GM12878 (cell line): Measurements from ENCODE around the gene ANKRD44. TPM values are rescaled to one million over a fixed set of nuclear protein-coding genes. Genes with fewer than 3 reads are reported as not detected.

Experiments used
- ATAC-seq: fragments of 200-7000 bp; cut with Tn5 transposase; 3 replicates; pipeline ENCODE4 v1.9.1; 2020; ENCODE audit warnings: mild to moderate bottlenecking, moderate library complexity
- BruUV-seq: library from RNA; stranded (reverse); fragments of 400-500 nt; replicated peaks from 2 replicates; lab custom pipeline; 2021; lab: Mats Ljungman, UMichigan
- CTCF ChIA-PET: fragments of 300-600 bp; sonication (Branson Sonifier 250); formaldehyde crosslinking; extraction: SDS; loops from one replicate; lab custom pipeline; 2021; ENCODE audit warnings: inconsistent platforms; lab: Yijun Ruan, JAX
- POLR2A ChIA-PET: fragments of 350-600 bp; formaldehyde crosslinking; extraction: SDS; loops from one replicate; lab custom pipeline; 2021; ENCODE audit warnings: inconsistent platforms; lab: Charles Lee
- RAD21 ChIA-PET: fragments of 300-600 bp; sonication (Branson Sonifier 250); formaldehyde crosslinking; loops from one replicate; lab custom pipeline; 2023; ENCODE audit warnings: antibody characterized with exemption; ENCODE audit not compliant: unreplicated experiment; lab: Charles Lee
- SMC1A ChIA-PET: fragments of 300-600 bp; sonication (Branson Sonifier 250); formaldehyde crosslinking; loops from one replicate; lab custom pipeline; 2023; ENCODE audit not compliant: unreplicated experiment, uncharacterized antibody; lab: Charles Lee
- DNase-seq: peaks from one replicate; pipeline ENCODE4 v3.0.0-alpha.2; 2011; ENCODE audit warnings: low read depth, low spot score
- FAIRE-seq: peaks from 3 replicates; lab custom pipeline; 2011; peaks lifted over from hg19 to GRCh38; lab: Jason Lieb, UNC
- H2AFZ ChIP-seq: 2 replicates; pipeline ENCODE4 v1.6.0; 2011; ENCODE audit warnings: low read depth, low read length, control low read depth; ENCODE audit not compliant: control insufficient read depth
- H3K27ac ChIP-seq: 2 replicates; pipeline ENCODE4 v1.5.1; 2011; ENCODE audit warnings: control low read depth; ENCODE audit not compliant: control insufficient read depth, insufficient read depth
- H3K27me3 ChIP-seq, 2 experiments: replicated peaks in 1 of 2; 2 replicates each; pipeline versions ENCODE4 v1.6.0 to v1.6.1; 2011; ENCODE audit warnings: low read length in 1 of 2; ENCODE audit not compliant: control insufficient read depth in 2 of 2, insufficient read depth in 2 of 2
- H3K36me3 ChIP-seq, 2 experiments: 2 replicates each; pipeline ENCODE4 v1.5.1; 2011; ENCODE audit warnings: low read length in 1 of 2; ENCODE audit not compliant: control insufficient read depth in 2 of 2, insufficient read depth in 2 of 2
- H3K4me1 ChIP-seq: 2 replicates; pipeline ENCODE4 v1.6.1; 2011; ENCODE audit warnings: mild to moderate bottlenecking, low read length, moderate library complexity, mixed read lengths; ENCODE audit not compliant: control insufficient read depth, insufficient read depth
- H3K4me2 ChIP-seq: 2 replicates; pipeline ENCODE4 v1.6.0; 2011; ENCODE audit warnings: control low read depth; ENCODE audit not compliant: control insufficient read depth, insufficient read depth
- H3K4me3 ChIP-seq: fragments of 200-600 bp; sonication (generic); 2 replicates; pipeline ENCODE4 v1.5.1; 2016
- H3K79me2 ChIP-seq: 2 replicates; pipeline ENCODE4 v1.6.0; 2011; ENCODE audit warnings: low read length; ENCODE audit not compliant: control insufficient read depth, insufficient read depth
- H3K9ac ChIP-seq: 2 replicates; pipeline ENCODE4 v1.8.0; 2011; ENCODE audit warnings: low read length, control low read depth, mixed read lengths; ENCODE audit not compliant: control insufficient read depth, insufficient read depth
- H3K9me3 ChIP-seq: replicated peaks from 3 replicates; pipeline ENCODE4 v1.5.1; 2011; ENCODE audit warnings: mild to moderate bottlenecking, low read length; ENCODE audit not compliant: control insufficient read depth, insufficient read depth
- H4K20me1 ChIP-seq: 2 replicates; pipeline ENCODE4 v1.6.0; 2011; ENCODE audit not compliant: control insufficient read depth, insufficient read depth
- CBX5 ChIP-seq: sonication (generic); IDR thresholded peaks from 2 replicates; pipeline ENCODE4 v1.6.1; 2016; ENCODE audit warnings: low read depth, moderate library complexity, mild to moderate bottlenecking, inconsistent platforms
- DPF2 ChIP-seq: fragments of 450-650 bp; IDR thresholded peaks from 2 replicates; pipeline ENCODE4 v1.6.1; 2017; ENCODE audit warnings: mild to moderate bottlenecking
- HDAC6 ChIP-seq: fragments of 200-600 bp; sonication (generic); IDR thresholded peaks from one replicate; pipeline ENCODE4 v1.8.0; 2017; ENCODE audit warnings: antibody characterized with exemption; ENCODE audit not compliant: unreplicated experiment
- WGBS: methylation state at CpG from one replicate; pipeline ENCODE4 v1.1.6; 2016; ENCODE audit warnings: low lambda C conversion rate; ENCODE audit not compliant: insufficient replicate concordance, insufficient coverage; ENCODE audit errors: missing lambda C conversion rate; 5-methylcytosine and 5-hydroxymethylcytosine counted together
- in situ Hi-C: fragments of 300-500 bp; cut with MboI; formaldehyde crosslinking; loops from 9 replicates; pipeline ENCODE4 v1.14.3; 2018; ENCODE audit warnings: mixed read lengths
- intact Hi-C: fragments of 100-400 bp; cut with micrococcal nuclease; formaldehyde crosslinking; loops from one replicate; pipeline ENCODE4 v1.14.2; 2022; ENCODE audit not compliant: unreplicated experiment
- polyA plus RNA-seq, 11 experiments: library from polyadenylated mRNA; depleted of rRNA in 4 of 11; unstranded in 6 of 11; stranded (reverse) in 5 of 11; fragments of >200 nt; fragmentation: Nextera tagmentation in 4 of 11; fragmentation: Illumina TruSeq in 1 of 11; extraction: Ambion mirVana in 4 of 11; extraction: Trizol in 1 of 11; gene quantifications; 1 replicate in 1 of 11; 2 replicates in 10 of 11; pipeline versions ENCODE4 v1.2.1 to v1.2.3, GENCODE V29; 2011 to 2016; ENCODE audit warnings: inconsistent platforms in 2 of 11, missing spikeins in 2 of 11, low read depth in 1 of 11
- total RNA-seq, 4 experiments: library from RNA; depleted of rRNA in 3 of 4; stranded (reverse); fragments of >200 nt in 3 of 4; fragmentation: Illumina TruSeq in 1 of 4; extraction: Trizol in 1 of 4; gene quantifications; 2 replicates each; pipeline versions ENCODE4 v1.2.1 to v1.2.3, GENCODE V29; 2013 to 2021
- TF ChIP-seq, protein P1 (sequence below): IDR thresholded peaks from 2 replicates; pipeline ENCODE4 v1.6.1; 2012; ENCODE audit warnings: low read depth, low read length, improper control_type of control experiment

ANKRD44 gene
- total and polyA plus RNA-seq, 10 of the 15 experiments (the other 5 are each of a cell fraction or from before 2014, with no cell fraction given), result 19.1 to 99.1 (median 59.6) TPM

GRCh38 chr2:196971574-196972279, 338.9 kb downstream of the ANKRD44 start:
- DNase-seq (no peak), ATAC-seq (no peak; the same call in 2 of the 3 replicates), FAIRE-seq (no peak)
- Histone ChIP-seq H3K4me1 (no peaks in the 10 kb centered on the region), H3K27ac (no peak overlapping the region), H3K36me3 (no peaks in the 10 kb centered on the region), H3K9ac (no peak overlapping the region), H4K20me1 (no peaks in the 10 kb centered on the region), H3K79me2 (no peaks in the 10 kb centered on the region), H3K4me3 (no peak overlapping the region), H3K9me3 (no peaks in the 10 kb centered on the region; the same call in 2 of the 3 replicates), H2AFZ (no peak overlapping the region), H3K4me2 (no peak overlapping the region), H3K27me3 (no peaks in the 10 kb centered on the region)
- CTCF ChIA-PET, result no interaction called here
- TF ChIP-seq, protein P1, sequence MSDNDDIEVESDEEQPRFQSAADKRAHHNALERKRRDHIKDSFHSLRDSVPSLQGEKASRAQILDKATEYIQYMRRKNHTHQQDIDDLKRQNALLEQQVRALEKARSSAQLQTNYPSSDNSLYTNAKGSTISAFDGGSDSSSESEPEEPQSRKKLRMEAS, result no peak
- TF ChIP-seq HDAC6, result no peak
- RAD21 ChIA-PET, result no interaction called here
- no TSS peak for BruUV-seq
- in situ Hi-C loops (no loop called here), intact Hi-C loops (no loop called here)
- SMC1A ChIA-PET, result no interaction called here
- POLR2A ChIA-PET, result no interaction called here
- WGBS, result 32% methylated on average over 3 of the region's 3 CpGs

DNA sequence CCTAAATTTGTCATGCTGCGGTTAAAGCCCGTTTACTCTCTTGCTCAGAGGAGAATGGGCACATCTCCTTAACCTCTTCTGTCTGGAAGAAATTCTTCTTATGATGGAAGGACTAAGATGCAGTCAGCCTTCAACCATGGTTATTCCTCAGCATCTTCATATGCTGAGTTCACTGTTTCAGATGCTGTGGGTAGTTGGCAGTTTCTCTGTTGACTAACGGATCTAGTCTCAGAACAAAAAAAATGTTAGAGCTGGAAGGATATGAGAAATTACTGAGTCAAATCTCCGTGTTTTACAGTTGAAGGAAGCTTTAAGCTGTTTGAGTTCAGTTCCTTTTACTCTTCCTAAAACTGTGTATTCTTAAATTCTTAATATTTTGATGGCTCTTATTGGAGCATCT, 340.5 kb downstream of the ANKRD44 start:
- WGBS, result 45% methylated on average over 4 of the region's 4 CpGs
- FAIRE-seq, result no peak
- Histone ChIP-seq H2AFZ (no peak overlapping the region), H3K4me3 (no peak overlapping the region), H3K4me1 (no peaks in the 10 kb centered on the region), H3K9ac (no peak overlapping the region), H3K27ac (no peak overlapping the region), H3K4me2 (no peak overlapping the region), H3K27me3 (no peaks in the 10 kb centered on the region), H3K79me2 (no peaks in the 10 kb centered on the region), H3K36me3 (no peaks in the 10 kb centered on the region), H3K9me3 (no peaks in the 10 kb centered on the region; the same call in 2 of the 3 replicates), H4K20me1 (no peaks in the 10 kb centered on the region)
- intact Hi-C loops, result no loop called here
- in situ Hi-C loops, result no loop called here
- TF ChIP-seq CBX5 (no peak), DPF2 (no peak)
- DNase-seq, result no peak
- ChIA-PET CTCF (interaction anchor here (0.9 to 1.7 kb wide), 4 partner anchors 42 to 219 kb away, joined by 3 to 4 read pairs (median 4); no protein-coding TSS in a partner anchor), SMC1A (no interaction called here), POLR2A (no interaction called here), RAD21 (interaction anchor here (0.9 kb wide), 1 partner anchor 199 kb away, joined by 3 read pairs; no protein-coding TSS in a partner anchor)
- no peak for ATAC-seq
- BruUV-seq, result no TSS peak
